MM.1S (cell line): ENCODE results near the gene OAS2.

Source experiments
- DNase-seq: peaks from one replicate; pipeline ENCODE4 v3.0.0-alpha.2; 2015
- H2AFZ ChIP-seq: fragments of 300-600 bp; sonication (generic); 2 replicates; pipeline ENCODE4 v1.6.0; 2016; ENCODE audit warnings: antibody characterized with exemption, low read length
- H3F3A ChIP-seq: fragments of 300-600 bp; sonication (generic); 2 replicates; pipeline ENCODE4 v1.6.1; 2016; ENCODE audit warnings: mild to moderate bottlenecking, antibody characterized with exemption, low read length, moderate library complexity, mixed read lengths; ENCODE audit not compliant: insufficient read depth
- H3K27ac ChIP-seq: fragments of 300-600 bp; sonication (generic); 2 replicates; pipeline ENCODE4 v1.5.1; 2016; ENCODE audit warnings: mild to moderate bottlenecking, low read length
- H3K27me3 ChIP-seq: fragments of 300-600 bp; sonication (generic); replicated peaks from 2 replicates; pipeline ENCODE4 v1.6.0; 2016; ENCODE audit warnings: low read length; ENCODE audit not compliant: insufficient read depth
- H3K36me3 ChIP-seq: fragments of 300-600 bp; sonication (generic); replicated peaks from 2 replicates; pipeline ENCODE4 v1.6.1; 2016; ENCODE audit warnings: mild to moderate bottlenecking, low read length, mixed read lengths; ENCODE audit not compliant: insufficient read depth
- H3K4me1 ChIP-seq: fragments of 300-600 bp; sonication (generic); 2 replicates; pipeline ENCODE4 v1.6.1; 2016; ENCODE audit warnings: low read length, mixed read lengths
- H3K4me2 ChIP-seq: fragments of 300-600 bp; sonication (generic); 2 replicates; pipeline ENCODE4 v1.6.0; 2016; ENCODE audit warnings: low read depth, low read length
- H3K4me3 ChIP-seq: fragments of 300-600 bp; sonication (generic); 2 replicates; pipeline ENCODE4 v1.5.1; 2016; ENCODE audit warnings: low read length, mixed read lengths
- H3K79me2 ChIP-seq: fragments of 300-600 bp; sonication (generic); 2 replicates; pipeline ENCODE4 v1.6.1; 2016; ENCODE audit warnings: mixed run types, low read length, mixed read lengths
- H3K9ac ChIP-seq: fragments of 300-600 bp; sonication (generic); 2 replicates; pipeline ENCODE4 v1.6.1; 2016; ENCODE audit warnings: low read length, mixed read lengths
- H3K9me2 ChIP-seq: fragments of 300-600 bp; sonication (generic); replicated peaks from 2 replicates; pipeline ENCODE4 v1.6.1; 2016; ENCODE audit warnings: mild to moderate bottlenecking, low read length, mixed read lengths; ENCODE audit not compliant: insufficient read depth
- H3K9me3 ChIP-seq: fragments of 300-600 bp; sonication (generic); replicated peaks from 2 replicates; pipeline ENCODE4 v1.6.1; 2016; ENCODE audit warnings: mild to moderate bottlenecking, low read length, mixed read lengths; ENCODE audit not compliant: insufficient read depth
- H4K20me1 ChIP-seq: fragments of 300-600 bp; sonication (generic); 2 replicates; pipeline ENCODE4 v1.6.1; 2016; ENCODE audit warnings: mild to moderate bottlenecking, low read length, moderate library complexity, mixed read lengths; ENCODE audit not compliant: insufficient read depth
- EZH2 ChIP-seq: fragments of 300-600 bp; sonication (generic); optimal IDR thresholded peaks from 2 replicates; pipeline ENCODE3; 2017; ENCODE audit warnings: low read depth, mild to moderate bottlenecking, antibody characterized with exemption, low read length, mixed read lengths
- EZH2phosphoT487 ChIP-seq: fragments of 300-600 bp; sonication (generic); IDR thresholded peaks from 2 replicates; pipeline ENCODE4 v1.6.1; 2018; ENCODE audit warnings: antibody characterized with exemption, low read length
- TF ChIP-seq, protein P1 (sequence below): fragments of 300-600 bp; sonication (generic); IDR thresholded peaks from 2 replicates; pipeline ENCODE4 v1.5.1; 2016; ENCODE audit warnings: antibody characterized with exemption, low read length, mixed read lengths

Gene OAS2

DNA sequence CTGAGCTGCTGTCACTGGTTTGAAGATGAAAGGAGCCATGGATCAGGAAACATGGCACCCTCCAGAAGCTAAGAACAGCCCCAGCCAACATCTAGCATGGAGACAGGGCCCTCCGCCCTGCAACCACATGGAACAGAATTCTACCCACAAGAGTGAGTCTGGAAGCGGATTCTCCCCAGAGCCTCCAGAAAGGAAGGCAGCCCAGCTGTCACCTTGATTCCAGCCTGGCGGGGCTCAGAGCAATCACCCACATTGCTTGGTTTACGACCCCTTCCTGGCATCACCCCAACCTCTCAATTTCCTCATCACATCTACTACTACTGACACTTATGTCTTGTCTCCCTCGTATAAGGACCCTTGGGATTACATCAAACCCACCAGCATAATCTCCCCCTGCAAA is 38.5 kb downstream of the OAS2 start:
- no peaks in the 10 kb centered on the region for H3K9me3 ChIP-seq
- H3K4me3 ChIP-seq = no peak overlapping the region
- no peaks in the 10 kb centered on the region for H4K20me1 ChIP-seq
- no peaks in the 10 kb centered on the region for H3K79me2 ChIP-seq
- no peak overlapping the region for H3K9ac ChIP-seq
- no peak for TF ChIP-seq EZH2
- no peak for TF ChIP-seq EZH2phosphoT487
- TF ChIP-seq, protein P1, sequence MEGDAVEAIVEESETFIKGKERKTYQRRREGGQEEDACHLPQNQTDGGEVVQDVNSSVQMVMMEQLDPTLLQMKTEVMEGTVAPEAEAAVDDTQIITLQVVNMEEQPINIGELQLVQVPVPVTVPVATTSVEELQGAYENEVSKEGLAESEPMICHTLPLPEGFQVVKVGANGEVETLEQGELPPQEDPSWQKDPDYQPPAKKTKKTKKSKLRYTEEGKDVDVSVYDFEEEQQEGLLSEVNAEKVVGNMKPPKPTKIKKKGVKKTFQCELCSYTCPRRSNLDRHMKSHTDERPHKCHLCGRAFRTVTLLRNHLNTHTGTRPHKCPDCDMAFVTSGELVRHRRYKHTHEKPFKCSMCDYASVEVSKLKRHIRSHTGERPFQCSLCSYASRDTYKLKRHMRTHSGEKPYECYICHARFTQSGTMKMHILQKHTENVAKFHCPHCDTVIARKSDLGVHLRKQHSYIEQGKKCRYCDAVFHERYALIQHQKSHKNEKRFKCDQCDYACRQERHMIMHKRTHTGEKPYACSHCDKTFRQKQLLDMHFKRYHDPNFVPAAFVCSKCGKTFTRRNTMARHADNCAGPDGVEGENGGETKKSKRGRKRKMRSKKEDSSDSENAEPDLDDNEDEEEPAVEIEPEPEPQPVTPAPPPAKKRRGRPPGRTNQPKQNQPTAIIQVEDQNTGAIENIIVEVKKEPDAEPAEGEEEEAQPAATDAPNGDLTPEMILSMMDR = no peak
- H3K27me3 ChIP-seq = no peaks in the 10 kb centered on the region
- H3K27ac ChIP-seq = no peak overlapping the region
- no peaks in the 10 kb centered on the region for H3F3A ChIP-seq
- H3K36me3 ChIP-seq = no peaks in the 10 kb centered on the region
- no peak overlapping the region for H2AFZ ChIP-seq
- no peak for DNase-seq
- H3K9me2 ChIP-seq = no peaks in the 10 kb centered on the region
- no peaks in the 10 kb centered on the region for H3K4me1 ChIP-seq
- no peak overlapping the region for H3K4me2 ChIP-seq

DNA sequence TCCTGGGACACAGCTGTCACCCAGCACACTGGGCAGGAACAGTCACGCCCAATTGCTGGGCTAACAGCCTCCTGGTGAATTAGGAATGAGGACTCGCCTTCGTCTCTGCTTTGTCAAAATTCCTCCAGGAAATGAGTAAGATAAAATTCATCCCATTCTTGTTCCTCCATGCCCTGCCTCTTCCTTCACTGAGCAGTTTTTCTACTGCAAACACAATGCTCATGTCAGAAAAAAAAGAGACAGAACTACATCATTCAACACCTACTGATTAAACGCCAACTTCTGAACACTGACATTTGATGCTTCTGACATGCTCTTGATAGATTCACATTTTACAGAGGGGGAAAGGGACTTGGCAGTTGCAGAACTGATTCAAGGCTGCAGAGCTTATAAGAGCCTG is 40.7 kb downstream of the OAS2 start:
- Histone ChIP-seq H3K27me3 (no peaks in the 10 kb centered on the region), H3K79me2 (no peaks in the 10 kb centered on the region), H3K9me3 (no peaks in the 10 kb centered on the region), H3K27ac (no peak overlapping the region), H3K4me1 (no peaks in the 10 kb centered on the region), H3K4me2 (no peak overlapping the region), H4K20me1 (no peaks in the 10 kb centered on the region), H3K4me3 (no peak overlapping the region), H3K9ac (no peak overlapping the region), H2AFZ (no peak overlapping the region), H3F3A (no peaks in the 10 kb centered on the region), H3K36me3 (no peaks in the 10 kb centered on the region), H3K9me2 (no peaks in the 10 kb centered on the region)
- DNase-seq = no peak
- TF ChIP-seq, protein P1 = no peak
- TF ChIP-seq EZH2 (no peak), EZH2phosphoT487 (no peak)

DNA sequence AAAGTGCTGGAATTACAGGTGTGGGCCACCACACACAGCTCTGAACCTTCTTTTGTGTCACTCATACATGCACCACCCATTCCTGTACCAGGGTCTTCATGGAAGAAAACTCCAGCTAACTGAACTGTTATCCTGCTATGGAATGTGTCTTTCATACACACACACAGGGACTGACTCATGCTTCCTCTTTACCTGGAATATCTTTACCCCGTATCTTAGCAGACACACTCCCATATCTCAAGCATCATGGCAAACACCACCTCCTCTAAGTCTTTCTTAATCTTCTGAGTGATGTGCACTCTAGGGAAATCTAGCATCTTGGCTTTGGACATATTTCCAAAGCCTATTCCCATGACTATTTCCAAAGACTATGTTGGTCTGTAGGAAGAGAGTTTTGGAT is 43.2 kb downstream of the OAS2 start:
- H3K4me1 ChIP-seq = no peaks in the 10 kb centered on the region
- TF ChIP-seq, protein P1 = no peak
- TF ChIP-seq EZH2 = no peak
- TF ChIP-seq EZH2phosphoT487 = no peak
- no peak for DNase-seq
- no peaks in the 10 kb centered on the region for H3K27me3 ChIP-seq
- no peaks in the 10 kb centered on the region for H3K79me2 ChIP-seq
- H3K27ac ChIP-seq = no peak overlapping the region
- H3K9me2 ChIP-seq = no peaks in the 10 kb centered on the region
- no peaks in the 10 kb centered on the region for H3K36me3 ChIP-seq
- H3K4me2 ChIP-seq = no peak overlapping the region
- no peak overlapping the region for H2AFZ ChIP-seq
- no peaks in the 10 kb centered on the region for H4K20me1 ChIP-seq
- no peak overlapping the region for H3K9ac ChIP-seq
- no peaks in the 10 kb centered on the region for H3K9me3 ChIP-seq
- no peak overlapping the region for H3K4me3 ChIP-seq
- H3F3A ChIP-seq = no peaks in the 10 kb centered on the region
